ENCODE measurements around the gene PICALM. TPM values are rescaled to one million over a fixed set of nuclear protein-coding genes. Genes with fewer than 3 reads are reported as not detected.

PICALM gene
- total and polyA plus RNA-seq, 9 of the 15 experiments (the other 6 are each of a cell fraction or from before 2014, with no cell fraction given) = 41.3 to 990 (median 309) TPM

GRCh38 chr11:85970593-85970992, 98.3 kb downstream of the PICALM start:
- no peak overlapping the region for H3K4me2 ChIP-seq (ENCODE audit: insufficient read depth, low read length)
- H3K4me1 ChIP-seq (replicated peaks in 1 of 2; ENCODE audit: control insufficient read depth in 2 of 2, insufficient read depth in 2 of 2, low read length in 2 of 2) = no peaks in the 10 kb centered on the region
- intact Hi-C loops (cut with micrococcal nuclease) (no loop called here), in situ Hi-C loops (cut with MboI) (no loop called here)
- ATAC-seq (no peak), FAIRE-seq (no peak), DNase-seq (ENCODE audit: extremely low read depth in 1 of 4, low spot score in 3 of 4) (no peak)
- WGBS (ENCODE audit: insufficient coverage, low coverage, missing lambda C conversion rate) = 100% methylated on average over 5 of the region's 5 CpGs
- no peaks in the 10 kb centered on the region for H3K9me1 ChIP-seq (ENCODE audit: control insufficient read depth, insufficient read depth, low read length)
- H3K27ac ChIP-seq (ENCODE audit: extremely low read depth, low read depth, low read length) = no peak overlapping the region
- POLR2A ChIA-PET = no interaction called here
- CTCF ChIA-PET (ENCODE audit: low intra/inter-chr PET ratio) = no interaction called here
- H3K27me3 ChIP-seq (ENCODE audit: control insufficient read depth in 2 of 2, insufficient read depth in 2 of 2, low read length in 2 of 2) = no peaks in the 10 kb centered on the region
- no peak for TF ChIP-seq SP2 (IDR thresholded peaks at IDR 0.05; ENCODE audit: extremely low read depth, low read depth, low read length, poor library complexity, severe bottlenecking)
- peak; percentile 35 for TF ChIP-seq RBM22 (IDR thresholded peaks at IDR 0.05; ENCODE audit: low read depth, low read length, poor library complexity, severe bottlenecking)
- TF ChIP-seq SUPT5H (IDR thresholded peaks at IDR 0.05) = 0 out of 2 replicates have a peak, but pooled peaks have one; percentile 28
- no peak overlapping the region for H3K9ac ChIP-seq (ENCODE audit: insufficient read depth in 1 of 2, low read depth in 2 of 2, low read length in 2 of 2)
- peaks cover 76% of the 10 kb centered on the region for H3K79me2 ChIP-seq (ENCODE audit: control insufficient read depth, insufficient read depth, low read length)
- H3K4me3 ChIP-seq = no peak overlapping the region
- no TSS peak for BruUV-seq (replicated peaks)
- H2AFZ ChIP-seq (ENCODE audit: low read depth, low read length) = no peak overlapping the region
- H4K20me1 ChIP-seq (replicated peaks; ENCODE audit: control insufficient read depth, insufficient read depth, low read length) = no peaks in the 10 kb centered on the region
- no peaks in the 10 kb centered on the region for H3K9me3 ChIP-seq (replicated peaks; ENCODE audit: control insufficient read depth, insufficient read depth, low read depth, low read length)
- H3K36me3 ChIP-seq (ENCODE audit: control insufficient read depth, insufficient read depth, low read length) = peaks cover 97% of the 10 kb centered on the region

- Histone ChIP-seq H3K27me3 (ENCODE audit: control insufficient read depth in 2 of 2, insufficient read depth in 2 of 2, low read length in 2 of 2) (no peaks in the 10 kb centered on the region), H3K9ac (ENCODE audit: insufficient read depth in 1 of 2, low read depth in 2 of 2, low read length in 2 of 2) (no peak overlapping the region), H3K9me3 (replicated peaks; ENCODE audit: control insufficient read depth, insufficient read depth, low read depth, low read length) (no peaks in the 10 kb centered on the region), H3K4me2 (ENCODE audit: insufficient read depth, low read length) (no peak overlapping the region), H3K4me3 (no peak overlapping the region), H3K36me3 (ENCODE audit: control insufficient read depth, insufficient read depth, low read length) (peaks cover 97% of the 10 kb centered on the region), H3K79me2 (ENCODE audit: control insufficient read depth, insufficient read depth, low read length) (peaks cover 80% of the 10 kb centered on the region), H3K4me1 (replicated peaks in 1 of 2; ENCODE audit: control insufficient read depth in 2 of 2, insufficient read depth in 2 of 2, low read length in 2 of 2) (no peaks in the 10 kb centered on the region; a peak in 1 of 5 replicates), H2AFZ (ENCODE audit: low read depth, low read length) (no peak overlapping the region), H3K9me1 (ENCODE audit: control insufficient read depth, insufficient read depth, low read length) (no peaks in the 10 kb centered on the region), H3K27ac (ENCODE audit: extremely low read depth, low read depth, low read length) (no peak overlapping the region), H4K20me1 (replicated peaks; ENCODE audit: control insufficient read depth, insufficient read depth, low read length) (no peaks in the 10 kb centered on the region; the same call in 1 of the 2 replicates)
- ChIA-PET CTCF (ENCODE audit: low intra/inter-chr PET ratio) (no interaction called here), POLR2A (interaction anchor here (0.7 to 0.9 kb wide), 2 partner anchors 9 to 12 kb away, joined by 3 read pairs; no protein-coding TSS in a partner anchor)
- BruUV-seq (replicated peaks) = no TSS peak
- ATAC-seq = no peak
- 91% methylated on average over 5 of the region's 5 CpGs for WGBS (ENCODE audit: insufficient coverage, low coverage, missing lambda C conversion rate)
- in situ Hi-C loops (cut with MboI) (no loop called here), intact Hi-C loops (cut with micrococcal nuclease) (no loop called here)
- TF ChIP-seq POLR2A (conservative IDR thresholded peaks at IDR 0.05) (0 out of 2 replicates have a peak, but pooled peaks have one; percentile 24), HNRNPUL1 (IDR thresholded peaks at IDR 0.05; ENCODE audit: low read length) (no peak), SMAD2 (IDR thresholded peaks at IDR 0.05; ENCODE audit: low read depth, low read length) (no peak), ZNF316 (IDR thresholded peaks at IDR 0.05) (0 out of 2 replicates have a peak, but pooled peaks have one; percentile 24), RBM22 (IDR thresholded peaks at IDR 0.05; ENCODE audit: low read depth, low read length, poor library complexity, severe bottlenecking) (peak; percentile 16), POLR2B (IDR thresholded peaks at IDR 0.05; ENCODE audit: low read depth, partially characterized antibody) (peak; percentile 20)
- DNase-seq (ENCODE audit: extremely low read depth in 1 of 4, low spot score in 3 of 4) = no peak
- FAIRE-seq = no peak
Measured at GRCh38 chr11:85967457-85967856, 101.4 kb downstream of the PICALM start.

Measured in K562 (cell line).